H1 (cell line): ENCODE measurements around the gene SH2B2. TPM values are rescaled to one million over a fixed set of nuclear protein-coding genes. Genes with fewer than 3 reads are reported as not detected.
A peak's percentile ranks its signal among the peaks of the same experiment; 100 is the strongest.

Source experiments
- CTCF ChIA-PET: fragments of 300-600 bp; sonication (Branson Sonifier 250); formaldehyde crosslinking; loops from one replicate; lab custom pipeline; 2021; ENCODE audit not compliant: partially characterized antibody; lab: Charles Lee
- POLR2A ChIA-PET: fragments of 300-600 bp; sonication (Branson Sonifier 250); formaldehyde crosslinking; loops from one replicate; lab custom pipeline; 2021; ENCODE audit warnings: inconsistent platforms; ENCODE audit not compliant: partially characterized antibody; lab: Charles Lee
- DNase-seq, 2 experiments: peaks; one replicate each; pipeline versions ENCODE4 v3.0.0 to v3.0.0-alpha.2; 2010 to 2022; ENCODE audit warnings: low spot score in 2 of 2, low read depth in 1 of 2, mixed read lengths in 1 of 2
- FAIRE-seq: peaks from 2 replicates; lab custom pipeline; 2011; peaks lifted over from hg19 to GRCh38; lab: Jason Lieb, UNC
- H2AFZ ChIP-seq: 2 replicates; pipeline ENCODE4 v1.8.1; 2012; ENCODE audit warnings: low read length, inconsistent platforms
- H2AK5ac ChIP-seq: 2 replicates; pipeline ENCODE4 v1.6.1; 2013; ENCODE audit warnings: low read depth, low read length
- H2BK120ac ChIP-seq: replicated peaks from 2 replicates; pipeline ENCODE3; 2013; ENCODE audit warnings: low read depth, low read length, inconsistent platforms
- H2BK12ac ChIP-seq: 2 replicates; pipeline ENCODE4 v1.6.1; 2013; ENCODE audit warnings: low read depth, low read length
- H2BK15ac ChIP-seq: 2 replicates; pipeline ENCODE4 v1.6.1; 2013; ENCODE audit warnings: low read length
- H2BK20ac ChIP-seq: 2 replicates; pipeline ENCODE4 v1.6.1; 2013; ENCODE audit warnings: low read length
- H2BK5ac ChIP-seq: 2 replicates; pipeline ENCODE4 v1.6.1; 2013; ENCODE audit warnings: low read depth, low read length
- H3K14ac ChIP-seq: 2 replicates; pipeline ENCODE4 v1.6.1; 2013; ENCODE audit warnings: inconsistent platforms; ENCODE audit not compliant: insufficient read length
- H3K18ac ChIP-seq: 2 replicates; pipeline ENCODE4 v1.6.1; 2013; ENCODE audit warnings: low read length; ENCODE audit errors: extremely low read depth
- H3K23ac ChIP-seq: 2 replicates; pipeline ENCODE4 v1.6.1; 2013; ENCODE audit warnings: inconsistent platforms; ENCODE audit not compliant: insufficient read length
- H3K23me2 ChIP-seq: 2 replicates; pipeline ENCODE4 v1.6.1; 2013; ENCODE audit warnings: low read depth, low read length
- H3K27ac ChIP-seq: 2 replicates; pipeline ENCODE4 v1.6.1; 2011; ENCODE audit warnings: low read depth, low read length, inconsistent platforms
- H3K27me3 ChIP-seq, 4 experiments: replicated peaks in 1 of 4; 1 replicate in 1 of 4; 2 replicates in 3 of 4; pipeline versions ENCODE4 v1.6.1 to v1.8.1; 2011 to 2013; ENCODE audit warnings: low read length in 3 of 4, mild to moderate bottlenecking in 3 of 4, inconsistent platforms in 2 of 4, mixed read lengths in 2 of 4, moderate library complexity in 1 of 4; ENCODE audit not compliant: control insufficient read depth in 3 of 4, insufficient read depth in 3 of 4; ENCODE audit errors: extremely low read depth in 1 of 4
- H3K36me3 ChIP-seq, 4 experiments: 2 replicates each; pipeline versions ENCODE4 v1.6.1 to v1.8.1; 2011 to 2013; ENCODE audit warnings: mild to moderate bottlenecking in 4 of 4, low read length in 3 of 4, moderate library complexity in 2 of 4, control low read depth in 1 of 4, inconsistent platforms in 1 of 4; ENCODE audit not compliant: insufficient read depth in 4 of 4, control insufficient read depth in 2 of 4
- H3K4ac ChIP-seq: replicated peaks from 2 replicates; pipeline ENCODE3; 2013; ENCODE audit warnings: low read length, low read depth, mixed read lengths, inconsistent platforms; ENCODE audit not compliant: insufficient read length
- H3K4me1 ChIP-seq, 4 experiments: replicated peaks in 1 of 4; 1 replicate in 1 of 4; 2 replicates in 3 of 4; pipeline versions ENCODE4 v1.6.1 to v1.8.1; 2011 to 2013; ENCODE audit warnings: low read length in 3 of 4, inconsistent platforms in 2 of 4, mixed read lengths in 1 of 4; ENCODE audit not compliant: insufficient read depth in 4 of 4, control insufficient read depth in 3 of 4
- H3K4me2 ChIP-seq, 2 experiments: 2 replicates each; pipeline versions ENCODE4 v1.6.1 to v1.8.1; 2011 to 2013; ENCODE audit warnings: low read depth in 2 of 2, low read length in 2 of 2, control low read depth in 1 of 2, inconsistent platforms in 1 of 2, mild to moderate bottlenecking in 1 of 2; ENCODE audit not compliant: insufficient read depth in 1 of 2
- H3K4me3 ChIP-seq, 4 experiments: fragments of 200-600, 300-600 bp in 1 of 4; sonication (generic), shearing (Covaris generic), sonication (Bioruptor Twin) in 1 of 4; 2 replicates each; pipeline versions ENCODE4 v1.5.1 to v1.8.1; 2011 to 2016; ENCODE audit warnings: low read length in 4 of 4, low read depth in 3 of 4, control low read depth in 2 of 4, inconsistent platforms in 2 of 4, mild to moderate bottlenecking in 2 of 4, mixed read lengths in 1 of 4, moderate library complexity in 1 of 4; ENCODE audit not compliant: insufficient read depth in 2 of 4; ENCODE audit errors: extremely low read depth in 1 of 4
- H3K56ac ChIP-seq: replicated peaks from 2 replicates; pipeline ENCODE3; 2013; ENCODE audit warnings: low read depth, mild to moderate bottlenecking, mixed read lengths, low read length, inconsistent platforms; ENCODE audit not compliant: insufficient read length
- H3K79me1 ChIP-seq: 2 replicates; pipeline ENCODE4 v1.6.1; 2013; ENCODE audit warnings: low read depth, low read length, control low read depth
- H3K79me2 ChIP-seq, 2 experiments: 2 replicates each; pipeline versions ENCODE4 v1.6.1 to v1.8.1; 2012 to 2013; ENCODE audit warnings: low read length in 2 of 2, mild to moderate bottlenecking in 2 of 2, inconsistent platforms in 1 of 2; ENCODE audit not compliant: insufficient read depth in 2 of 2, control insufficient read depth in 1 of 2
- H3K9ac ChIP-seq, 4 experiments: replicated peaks in 1 of 4; 1 replicate in 1 of 4; 2 replicates in 3 of 4; pipeline versions ENCODE4 v1.6.1 to v1.8.1; 2011 to 2013; ENCODE audit warnings: low read depth in 3 of 4, low read length in 3 of 4, control low read depth in 2 of 4, mild to moderate bottlenecking in 2 of 4, moderate library complexity in 2 of 4, inconsistent platforms in 1 of 4; ENCODE audit errors: extremely low read depth in 1 of 4
- H3K9me3 ChIP-seq, 2 experiments: 2 replicates each; pipeline versions ENCODE4 v1.6.1 to v1.8.1; 2012 to 2013; ENCODE audit warnings: mild to moderate bottlenecking in 2 of 2, moderate library complexity in 2 of 2, control low read depth in 1 of 2, inconsistent platforms in 1 of 2, low read depth in 1 of 2, low read length in 1 of 2, mixed read lengths in 1 of 2; ENCODE audit not compliant: insufficient read depth in 2 of 2
- H4K20me1 ChIP-seq, 2 experiments: replicated peaks in 1 of 2; 2 replicates each; pipeline versions ENCODE3 to v1.8.1; 2011 to 2013; ENCODE audit warnings: inconsistent platforms in 2 of 2, low read length in 2 of 2, mild to moderate bottlenecking in 1 of 2; ENCODE audit not compliant: insufficient read depth in 2 of 2, control insufficient read depth in 1 of 2
- H4K5ac ChIP-seq: 2 replicates; pipeline ENCODE4 v1.6.1; 2013; ENCODE audit warnings: low read length, low read depth, mixed read lengths, inconsistent platforms; ENCODE audit not compliant: insufficient read length
- H4K8ac ChIP-seq: 2 replicates; pipeline ENCODE4 v1.8.0; 2013; ENCODE audit warnings: mild to moderate bottlenecking, moderate library complexity, low read length, inconsistent platforms; ENCODE audit not compliant: insufficient read depth; ENCODE audit errors: extremely low read depth
- H4K91ac ChIP-seq: replicated peaks from 2 replicates; pipeline ENCODE3; 2013; ENCODE audit warnings: low read length, mixed read lengths, inconsistent platforms; ENCODE audit not compliant: insufficient read length
- CHD2 ChIP-seq: IDR thresholded peaks from 2 replicates; pipeline ENCODE4 v1.6.1; 2012; ENCODE audit warnings: low read length, improper control_type of control experiment
- WGBS, 2 experiments: shearing (Covaris generic) in 1 of 2; methylation state at CpG; one replicate each; pipeline versions ENCODE4 v1.1.6 to v1.1.7; 2013 to 2015; ENCODE audit warnings: low lambda C conversion rate in 2 of 2, mixed read lengths in 2 of 2, inconsistent platforms in 1 of 2, low coverage in 1 of 2, missing lambda C conversion rate in 1 of 2; ENCODE audit not compliant: insufficient replicate concordance in 2 of 2, insufficient coverage in 1 of 2, insufficient read length in 1 of 2; ENCODE audit errors: extremely low coverage in 1 of 2, missing lambda C conversion rate in 1 of 2; 5-methylcytosine and 5-hydroxymethylcytosine counted together
- polyA plus RNA-seq, 7 experiments: library from polyadenylated mRNA; depleted of rRNA in 3 of 7; stranded (reverse) in 5 of 7; unstranded in 2 of 7; fragments of >200 nt in 5 of 7; fragments of 200-250 nt in 2 of 7; gene quantifications; 1 replicate in 5 of 7; 2 replicates in 1 of 7; 4 replicates in 1 of 7; pipeline versions ENCODE4 v1.2.1 to v1.2.3, GENCODE V29; 2011 to 2013; ENCODE audit warnings: missing spikeins in 2 of 7, mixed read lengths in 2 of 7
- total RNA-seq: library from RNA; stranded (reverse); fragmentation: NEBNext Ultra II Directional; extraction: Animal tissue kit (Norgen Biotek cat#: 25700); gene quantifications from 2 replicates; pipeline ENCODE4 v1.2.1, GENCODE V29; 2021
- TF ChIP-seq, protein P1 (sequence below): IDR thresholded peaks from 2 replicates; pipeline ENCODE4 v1.6.1; 2011; ENCODE audit warnings: low read length, improper control_type of control experiment

The SH2B2 gene
- total and polyA plus RNA-seq, 2 of the 8 experiments (the other 6 are each of a cell fraction or from before 2014, with no cell fraction given) = 11.5 to 18.7 TPM

- no peak for TF ChIP-seq CHD2
- TF ChIP-seq, protein P1, sequence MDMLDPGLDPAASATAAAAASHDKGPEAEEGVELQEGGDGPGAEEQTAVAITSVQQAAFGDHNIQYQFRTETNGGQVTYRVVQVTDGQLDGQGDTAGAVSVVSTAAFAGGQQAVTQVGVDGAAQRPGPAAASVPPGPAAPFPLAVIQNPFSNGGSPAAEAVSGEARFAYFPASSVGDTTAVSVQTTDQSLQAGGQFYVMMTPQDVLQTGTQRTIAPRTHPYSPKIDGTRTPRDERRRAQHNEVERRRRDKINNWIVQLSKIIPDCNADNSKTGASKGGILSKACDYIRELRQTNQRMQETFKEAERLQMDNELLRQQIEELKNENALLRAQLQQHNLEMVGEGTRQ = 0 out of 2 replicates have a peak, but pooled peaks have one; percentile 16
- TF ChIP-seq, all 59 proteins: peak for 1
- 0 out of 2 replicates have a peak overlapping the region, but pooled peaks have one; percentile 53 for H2AK5ac ChIP-seq
- no peak overlapping the region for H2AFZ ChIP-seq
- no peak for FAIRE-seq
- no peak overlapping the region for H4K91ac ChIP-seq
- no peak overlapping the region for H2BK12ac ChIP-seq
- no peaks in the 10 kb centered on the region for H3K27me3 ChIP-seq
- WGBS, 2 experiments = 71% methylated on average over 21 of the region's 23 CpGs; no CpG with 5 or more reads in 1 of the 2 experiments
- no peaks in the 10 kb centered on the region for H3K79me2 ChIP-seq
- H3K36me3 ChIP-seq = no peaks in the 10 kb centered on the region
- no peak overlapping the region for H3K14ac ChIP-seq
- no peak overlapping the region; a peak in 1 of 7 replicates for H3K9ac ChIP-seq
- H3K4me2 ChIP-seq = no peak overlapping the region
- H3K79me1 ChIP-seq = no peaks in the 10 kb centered on the region
- H3K18ac ChIP-seq = no peak overlapping the region
- no peak overlapping the region for H3K23ac ChIP-seq
- no peak overlapping the region for H4K5ac ChIP-seq
- no peak overlapping the region for H3K4ac ChIP-seq
- H2BK15ac ChIP-seq = peak overlapping the region; percentile 95; the same call in 1 of the 2 replicates
- no peak overlapping the region for H3K4me3 ChIP-seq
- no peak overlapping the region for H3K56ac ChIP-seq
- CTCF ChIA-PET = interaction anchor here (0.9 to 3.6 kb wide), 11 partner anchors 9 to 731 kb away, joined by 3 to 13 read pairs (median 6); no protein-coding TSS in a partner anchor
- H2BK120ac ChIP-seq = no peak overlapping the region
- POLR2A ChIA-PET = no interaction called here
- no peak for DNase-seq
- H3K27ac ChIP-seq = no peak overlapping the region
- no peaks in the 10 kb centered on the region for H3K9me3 ChIP-seq
- no peaks in the 10 kb centered on the region for H3K23me2 ChIP-seq
- H3K4me1 ChIP-seq = 0 out of 7 replicates have a peak, but pooled peaks cover 0 to 3% (median 0%) of the 10 kb centered on the region in 4 experiments
- H2BK20ac ChIP-seq = peak overlapping the region; percentile 61; the same call in 1 of the 2 replicates
- H2BK5ac ChIP-seq = peak overlapping the region; percentile 60; the same call in 1 of the 2 replicates
- H4K20me1 ChIP-seq = no peaks in the 10 kb centered on the region
- H4K8ac ChIP-seq = no peak overlapping the region
Measured at GRCh38 chr7:102273749-102274712, 12.6 kb upstream of the SH2B2 start.
